HG03432 (cell line): ENCODE results near the gene LHX4.

Experiments
- ATAC-seq: cut with Tn5 transposase; IDR thresholded peaks from one replicate; pipeline ENCODE4 v1.9.1; 2021; ENCODE audit warnings: mild to moderate bottlenecking, moderate library complexity; ENCODE audit not compliant: unreplicated experiment

Gene LHX4

DNA sequence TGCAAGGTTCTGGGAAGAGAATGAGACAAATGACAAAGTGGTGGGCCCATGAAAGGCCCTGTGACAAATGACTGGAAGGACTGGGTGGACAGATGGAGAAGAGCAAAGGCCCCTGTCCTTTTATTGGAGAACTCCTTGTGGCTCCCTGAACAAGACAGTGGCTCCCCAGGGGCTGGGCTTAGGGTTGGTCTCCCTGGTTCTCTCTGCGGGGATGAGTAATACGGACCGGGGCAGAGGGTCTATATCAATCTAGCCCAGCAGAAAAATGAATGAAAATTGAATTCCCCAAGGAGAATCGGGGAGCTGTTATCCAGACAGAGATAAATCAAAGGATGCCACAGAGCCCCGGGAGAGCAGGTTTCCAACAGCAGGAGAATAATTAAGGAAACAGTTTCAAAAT is 5.2 kb upstream of the LHX4 start:
- no peak for ATAC-seq

DNA sequence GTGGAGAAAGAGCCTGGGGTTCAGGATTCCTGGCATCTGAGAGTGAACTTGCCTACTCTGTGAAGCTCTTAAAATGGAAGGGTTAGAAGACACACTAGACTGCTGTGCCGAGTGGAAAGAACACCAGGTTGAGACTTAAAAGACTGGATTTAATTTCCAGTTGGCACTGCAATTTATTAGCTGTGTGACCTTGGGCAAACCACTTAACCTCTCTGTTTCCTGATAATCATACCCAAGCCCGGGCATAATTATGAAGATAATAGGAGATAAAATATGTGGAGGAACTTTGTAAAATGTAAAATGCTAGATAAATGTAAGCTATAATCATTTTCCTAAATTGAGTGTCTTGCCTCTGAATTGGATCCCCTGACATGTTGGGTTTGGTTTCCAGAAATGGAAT is 4.7 kb upstream of the LHX4 start:
- ATAC-seq: no peak

DNA sequence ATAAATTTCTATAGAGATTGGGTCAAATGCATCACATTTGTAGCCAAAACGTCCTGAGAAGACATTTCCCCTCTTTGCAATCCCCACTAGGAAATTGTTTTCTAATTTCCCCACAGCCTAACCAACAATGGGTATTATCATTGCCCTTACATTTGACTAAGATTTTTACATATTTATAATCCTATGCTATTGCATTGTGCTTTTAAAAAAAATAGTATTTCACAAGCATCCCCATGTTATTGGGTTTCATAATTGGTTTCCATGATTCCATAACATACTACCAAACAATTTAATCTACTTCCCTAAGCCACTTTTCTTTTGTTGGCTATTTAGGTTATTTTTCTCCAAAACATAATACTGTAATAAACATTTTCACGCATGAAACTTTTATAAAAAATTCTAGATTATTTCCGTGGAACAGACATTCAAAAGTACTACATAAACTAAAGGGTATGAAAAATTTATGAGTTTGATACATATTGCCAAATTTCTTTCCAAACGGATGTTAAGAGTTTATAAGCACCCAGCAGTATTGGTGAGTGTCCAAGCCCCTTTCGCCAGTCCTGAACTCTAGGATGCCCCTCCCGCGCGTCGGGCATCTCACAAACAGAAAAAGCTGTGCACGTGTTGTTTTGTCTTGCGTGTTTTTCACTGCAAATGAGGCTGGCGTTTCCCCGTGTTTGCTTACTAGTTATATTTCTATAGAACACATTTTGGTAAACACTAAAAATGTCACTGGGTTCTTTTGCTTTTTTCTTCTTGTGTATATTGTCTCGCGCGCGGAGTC is 2.0 kb upstream of the LHX4 start:
- ATAC-seq: no peak

DNA sequence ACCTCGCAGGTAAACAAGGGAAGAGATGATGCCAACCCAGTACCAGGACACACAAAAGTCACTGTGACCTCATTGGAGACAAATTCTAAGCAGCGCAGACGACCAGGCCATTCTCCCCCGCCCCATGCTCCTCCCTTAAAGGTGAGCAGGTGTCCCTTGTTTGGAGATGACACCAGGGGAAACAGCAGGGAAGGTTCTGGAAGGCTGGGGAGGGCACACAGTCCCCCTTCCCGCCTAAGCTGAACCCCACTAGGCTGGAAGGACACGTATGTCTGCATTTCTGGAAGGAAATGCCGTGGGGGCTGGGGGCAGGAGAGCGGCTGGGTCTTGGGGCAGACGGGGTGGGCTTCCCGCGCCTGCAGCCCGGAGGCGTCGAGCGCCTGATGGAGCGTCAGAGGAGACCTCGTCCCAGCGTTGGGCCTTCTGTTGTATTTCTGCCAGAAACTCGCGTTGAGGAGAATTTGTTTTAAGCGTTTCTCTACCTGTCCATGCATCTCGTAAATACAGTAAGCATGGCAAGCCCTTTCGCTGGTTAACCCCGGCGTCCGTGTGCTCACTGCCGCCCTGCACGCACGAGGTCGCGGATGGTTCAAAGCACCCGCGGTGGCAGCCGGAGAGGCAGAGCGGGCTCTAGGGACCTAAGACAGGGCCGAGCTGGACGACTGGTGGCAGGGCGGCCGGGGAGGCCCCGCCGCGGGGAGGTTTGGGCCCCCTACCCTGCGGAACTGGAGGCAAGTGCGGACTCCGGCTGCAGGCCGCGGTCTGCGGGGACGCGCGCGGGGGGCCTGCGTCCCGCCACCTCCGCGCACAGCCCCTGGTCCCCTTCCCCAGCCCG is 1.2 kb upstream of the LHX4 start:
- peak; percentile 22 for ATAC-seq

DNA sequence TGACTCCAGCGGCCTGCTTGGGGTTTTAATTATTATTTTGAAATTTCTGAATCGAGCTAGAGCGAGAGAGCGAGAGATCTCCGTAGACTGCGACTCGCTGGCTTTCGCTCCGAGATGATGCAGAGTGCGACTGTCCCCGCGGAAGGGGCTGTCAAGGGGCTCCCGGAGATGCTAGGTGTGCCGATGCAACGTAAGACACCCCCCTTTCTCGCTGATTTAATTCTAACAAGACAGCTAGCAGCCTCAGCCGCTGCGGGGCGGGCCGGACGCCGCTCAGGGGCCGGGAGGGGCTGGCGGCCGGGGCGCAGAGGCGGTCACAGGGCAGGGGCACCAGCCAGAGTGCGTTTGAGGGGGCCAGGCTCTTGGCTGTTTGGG is 339 bp downstream of the LHX4 start:
- ATAC-seq: no peak

DNA sequence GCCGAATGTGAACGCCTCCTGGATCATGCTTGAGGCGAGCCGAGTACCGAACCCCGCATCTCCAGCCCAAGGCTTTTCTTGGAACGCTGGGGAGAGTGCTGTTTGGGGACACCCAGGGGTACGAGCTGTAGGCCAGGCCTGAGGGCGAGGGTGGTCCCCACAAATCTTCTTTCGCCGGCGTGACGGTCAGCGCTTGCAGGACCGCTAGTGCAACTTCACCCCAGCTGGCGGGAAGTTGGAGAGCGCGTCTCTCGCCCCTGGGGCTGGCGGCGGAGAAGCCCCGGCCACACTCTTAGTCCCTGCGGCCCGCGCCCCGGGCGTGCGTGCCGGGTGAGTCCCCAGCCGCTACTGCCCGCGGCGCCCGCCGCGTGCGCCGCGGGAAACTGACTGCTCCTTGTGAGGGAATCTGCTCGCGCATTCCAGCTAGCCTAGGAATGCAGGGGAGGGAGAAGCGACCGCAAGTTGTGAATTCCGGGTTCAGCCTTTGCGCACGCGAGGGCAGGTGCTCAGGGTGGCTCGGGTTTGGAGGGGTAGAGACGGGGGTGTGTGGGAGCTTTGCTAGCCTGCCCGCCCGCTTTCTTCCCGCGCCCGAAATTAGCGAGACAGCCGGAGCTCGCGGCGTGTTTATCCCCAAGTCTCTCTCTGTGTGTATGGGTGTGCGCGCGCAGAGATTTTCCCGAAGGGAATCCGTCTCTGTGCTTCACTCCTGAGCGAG is 884 bp downstream of the LHX4 start:
- ATAC-seq: no peak

DNA sequence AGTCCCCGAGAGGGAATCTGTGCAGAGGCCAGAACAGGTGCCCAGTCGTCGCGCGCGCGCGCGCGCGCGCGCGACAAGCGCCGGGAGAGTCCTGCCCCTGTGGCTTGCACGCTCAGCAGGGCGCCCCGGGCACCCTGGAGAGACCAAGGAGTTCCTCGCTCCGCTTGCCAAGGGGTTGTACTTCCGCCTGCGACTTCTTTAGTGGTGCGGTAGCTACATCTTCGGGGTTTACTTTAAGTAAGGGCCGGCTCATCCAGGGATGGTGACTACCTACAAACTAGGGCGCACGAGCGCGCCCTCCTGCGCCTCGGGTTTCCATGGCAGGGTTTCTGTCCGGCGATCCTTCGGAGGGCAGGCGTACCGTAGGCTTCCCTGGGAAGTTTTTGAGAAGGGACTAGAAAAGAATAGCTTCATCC is 1.4 kb downstream of the LHX4 start:
- no peak for ATAC-seq

DNA sequence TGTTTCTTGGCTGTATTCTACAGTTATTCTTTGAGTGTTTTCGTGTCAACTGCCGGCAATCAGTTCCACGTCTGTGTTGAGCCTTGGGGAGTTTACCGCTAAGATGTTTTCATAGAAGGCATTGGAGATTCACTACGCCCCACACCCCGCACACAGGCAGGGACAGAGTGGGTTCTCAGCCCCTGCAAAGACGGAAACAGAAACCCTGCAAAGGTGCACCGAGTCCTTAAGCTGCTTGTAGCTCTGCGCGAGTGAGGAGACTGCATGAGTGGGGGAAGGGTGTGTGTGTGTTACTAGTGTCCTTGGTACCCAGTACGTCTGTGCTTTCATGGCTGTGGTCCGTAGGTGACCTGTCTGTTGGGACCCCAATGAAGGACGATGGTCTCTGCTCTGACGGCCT is 1.9 kb downstream of the LHX4 start:
- no peak for ATAC-seq

DNA sequence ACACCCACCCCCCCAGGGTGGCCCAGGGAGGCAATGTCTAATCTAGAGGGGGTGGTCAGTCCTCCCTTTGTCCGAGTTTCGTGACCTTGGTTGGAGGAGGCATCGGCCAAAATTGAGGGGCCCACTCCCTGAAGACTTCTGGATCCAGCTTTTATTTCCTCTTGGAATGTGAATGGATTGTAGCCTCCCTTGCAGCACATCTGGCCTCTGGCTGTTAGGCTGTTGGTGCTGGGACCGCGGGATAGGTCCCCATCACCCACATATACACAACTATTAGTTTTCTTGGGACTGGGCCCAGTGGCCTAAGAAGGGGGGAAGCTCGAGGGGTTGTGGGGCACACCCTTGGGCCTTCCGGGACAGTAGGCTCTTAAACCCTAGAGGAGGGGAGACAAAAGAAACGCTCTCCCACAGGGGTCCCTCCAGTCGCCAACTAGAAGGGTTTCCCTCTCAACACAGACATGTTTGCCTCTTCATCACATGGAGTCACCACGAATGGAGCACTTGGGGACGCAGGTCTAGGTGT is 2.5 kb downstream of the LHX4 start:
- ATAC-seq: no peak

DNA sequence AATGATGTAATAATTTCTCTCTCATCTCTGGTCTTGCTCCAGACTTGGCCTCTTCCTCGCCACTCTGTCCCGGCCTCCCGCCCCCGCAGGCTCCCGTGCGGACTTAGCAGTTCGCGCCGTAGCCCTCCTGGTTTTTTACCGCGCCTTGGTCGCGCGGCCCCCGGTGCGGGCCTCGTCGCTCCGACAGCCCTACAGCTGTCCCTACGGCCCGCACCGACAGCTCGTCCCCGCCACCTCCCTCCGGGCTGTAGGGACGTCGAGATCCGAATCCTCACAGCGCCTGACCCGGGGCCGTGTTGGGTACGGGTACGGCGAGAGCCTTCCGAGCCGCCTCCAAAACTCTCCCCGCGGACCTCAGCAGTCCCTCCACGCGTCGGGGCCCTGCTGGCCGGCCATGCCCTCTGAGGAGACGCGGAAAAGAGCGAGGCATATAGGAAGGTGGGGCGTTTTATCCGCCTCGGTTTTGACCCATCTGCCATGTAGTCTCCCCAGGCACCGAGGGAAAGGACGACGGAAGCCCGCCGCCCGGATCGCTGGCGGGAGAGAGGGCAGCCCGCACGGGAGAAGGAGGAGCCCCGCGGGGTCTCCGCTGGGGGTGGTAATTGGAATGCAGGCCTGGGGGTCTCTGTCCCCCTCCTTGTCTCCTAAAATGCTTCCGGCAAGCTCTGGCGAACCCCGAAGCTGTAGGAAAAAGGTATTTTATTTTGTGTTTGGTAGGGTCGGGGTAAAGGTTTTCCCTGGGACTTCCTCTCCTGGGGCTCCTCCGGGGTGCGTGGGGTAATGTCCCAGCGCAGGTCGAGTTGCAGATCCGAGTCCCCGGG is 3.3 kb downstream of the LHX4 start:
- no peak for ATAC-seq

DNA sequence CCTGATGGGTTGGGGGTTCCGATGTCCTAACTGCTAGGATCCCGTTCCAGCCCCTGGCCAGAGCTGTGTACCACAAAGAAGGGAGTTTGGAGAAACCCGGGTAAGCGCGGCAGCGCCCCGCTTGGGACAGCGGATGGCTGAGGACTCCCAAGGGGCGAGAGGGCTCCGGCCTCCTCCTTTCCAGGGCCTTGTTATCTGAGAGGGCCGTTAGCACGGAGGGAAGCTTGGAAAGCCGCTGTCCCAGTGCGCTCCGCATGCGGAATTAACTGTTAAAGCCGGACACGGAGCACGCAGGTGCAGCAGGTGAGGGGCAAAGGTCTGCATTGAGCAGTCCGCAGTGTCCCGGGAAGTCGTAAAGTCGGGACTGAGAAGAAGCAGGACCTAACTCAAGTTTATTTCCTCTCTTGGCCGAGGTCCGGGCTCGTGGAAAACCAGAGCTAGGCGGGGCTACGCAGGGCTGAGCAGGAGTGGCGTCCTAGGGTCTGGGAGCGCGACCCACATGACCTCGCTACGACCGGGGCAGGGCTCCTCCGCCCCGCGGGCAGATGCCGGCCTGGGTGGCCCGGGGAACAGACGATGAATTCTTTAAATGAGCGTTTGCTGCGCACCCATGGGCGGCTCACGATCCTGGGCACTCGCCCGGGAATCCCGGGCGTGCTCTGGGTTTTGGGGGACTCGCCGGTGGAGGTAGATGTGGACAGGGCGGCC is 4.5 kb downstream of the LHX4 start:
- no peak for ATAC-seq

DNA sequence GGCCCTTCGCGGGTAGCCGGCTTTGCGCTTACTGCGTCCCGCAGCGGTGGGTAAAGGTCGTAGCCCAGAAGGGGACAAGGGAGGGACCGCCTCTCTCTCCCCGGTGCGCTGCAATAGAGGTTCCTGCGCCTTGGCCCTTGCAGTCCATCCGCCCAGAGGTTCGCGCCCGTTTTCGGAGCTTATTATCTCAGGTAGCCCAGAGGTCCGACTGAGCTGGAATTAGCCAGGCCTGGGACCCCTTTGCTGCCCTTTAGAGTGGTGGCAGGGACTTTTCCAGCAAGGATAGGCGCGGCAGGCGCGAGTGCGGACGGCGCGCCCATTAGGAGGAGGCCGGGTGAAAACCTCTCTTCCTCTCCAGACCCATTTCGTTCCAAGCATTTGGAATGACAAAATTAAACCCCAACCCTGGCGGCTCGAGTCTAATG is 5.0 kb downstream of the LHX4 start:
- ATAC-seq: no peak

DNA sequence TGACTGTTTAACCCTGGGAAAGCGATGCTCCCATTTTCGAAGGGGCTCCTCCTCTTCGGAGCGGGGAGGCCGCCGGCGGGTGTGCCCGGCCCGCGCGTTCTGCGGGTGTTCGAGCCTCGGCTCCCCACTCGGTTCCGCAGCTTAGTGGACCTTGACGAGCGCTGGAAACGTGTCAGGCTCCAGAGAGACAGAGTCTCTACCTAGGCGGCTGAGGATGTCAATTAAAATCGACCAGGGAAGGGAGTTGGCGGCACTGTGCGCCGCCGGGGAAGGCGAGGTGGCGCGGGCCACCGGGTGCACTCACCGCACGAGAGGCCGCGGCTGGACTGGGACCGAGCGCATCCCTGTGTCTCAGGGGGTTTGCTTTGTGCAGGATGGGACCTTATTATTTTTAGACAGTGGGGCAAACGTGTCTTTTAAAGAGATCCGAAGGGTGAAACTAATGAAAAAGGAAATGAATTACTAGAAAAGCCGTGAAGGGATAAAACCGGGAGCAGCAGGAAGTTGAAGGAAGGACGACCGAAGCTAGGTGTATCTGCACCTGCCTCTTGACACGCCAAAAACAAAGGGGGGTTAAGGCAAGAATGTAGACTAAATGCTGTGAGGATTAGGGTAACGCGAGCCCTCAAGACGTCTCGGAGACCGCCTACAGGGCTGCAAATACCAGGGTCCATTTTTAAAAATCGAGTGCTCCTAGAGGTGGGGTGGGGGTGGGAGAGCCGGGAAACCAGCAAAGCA is 5.6 kb downstream of the LHX4 start:
- no peak for ATAC-seq

DNA sequence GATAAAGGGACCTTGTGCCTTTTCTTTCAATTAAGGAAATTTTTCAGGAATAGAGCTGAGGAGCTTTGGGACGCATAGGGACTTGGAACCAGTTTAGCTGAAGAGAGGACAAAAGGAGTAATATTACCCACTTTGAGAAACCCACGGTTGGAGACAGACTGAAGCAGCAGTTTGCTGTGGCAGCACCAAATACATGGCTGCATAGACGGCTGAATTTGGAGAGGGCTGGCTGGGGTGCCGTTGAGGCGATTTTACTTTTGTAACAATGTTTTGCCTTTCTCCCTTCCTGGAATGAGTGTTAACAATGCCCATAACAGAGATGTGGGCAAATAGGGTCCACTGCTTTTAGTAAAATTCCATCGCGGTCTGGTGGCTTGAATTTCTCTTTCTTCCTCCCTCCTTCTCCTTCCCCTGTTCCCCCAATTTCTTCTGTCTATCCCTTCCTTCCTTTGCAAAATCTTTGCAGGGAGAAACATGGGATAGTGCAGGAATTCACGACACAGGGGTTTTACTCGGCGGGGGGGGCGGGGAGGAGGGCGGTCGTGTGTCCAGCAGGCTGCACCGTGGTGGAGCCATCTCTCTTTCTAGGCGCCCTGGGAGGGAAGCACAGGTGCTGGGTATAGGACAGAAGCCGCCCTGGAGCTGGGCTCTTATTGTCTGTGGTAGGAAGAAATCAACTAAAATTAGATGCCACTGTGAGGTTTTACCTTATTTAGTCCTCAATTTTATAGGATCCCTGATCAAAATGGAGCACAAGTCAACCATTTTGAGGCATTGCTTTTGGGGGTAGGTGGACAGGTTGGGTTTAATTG is 6.8 kb downstream of the LHX4 start:
- no peak for ATAC-seq

DNA sequence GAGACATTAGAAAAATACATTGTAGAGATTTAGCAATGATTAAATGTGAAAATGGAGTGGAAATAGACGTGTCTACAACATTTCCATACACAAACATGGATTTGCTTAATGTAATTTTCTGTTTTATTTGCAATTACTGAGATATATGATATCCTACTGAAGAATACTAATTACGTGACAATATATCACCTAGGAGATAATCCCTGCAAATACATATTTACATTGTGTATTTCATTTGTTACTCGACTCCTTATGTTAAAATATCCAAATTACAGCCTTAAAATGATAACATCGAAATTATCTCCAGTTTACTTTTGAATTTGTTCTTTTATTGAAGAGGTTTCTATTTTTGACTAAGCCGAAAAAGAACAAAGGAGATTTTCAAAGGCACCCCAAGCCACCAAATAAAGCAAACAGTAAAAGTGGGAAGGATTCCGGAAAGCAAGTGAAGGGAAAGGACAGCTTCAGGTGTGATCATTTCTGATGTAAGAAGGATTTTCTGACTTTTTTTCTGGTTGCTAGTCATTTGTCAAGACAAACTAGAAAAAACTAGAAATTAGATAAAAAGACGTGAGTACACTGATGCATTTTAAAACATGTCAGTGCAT is 7.9 kb downstream of the LHX4 start:
- ATAC-seq: no peak

DNA sequence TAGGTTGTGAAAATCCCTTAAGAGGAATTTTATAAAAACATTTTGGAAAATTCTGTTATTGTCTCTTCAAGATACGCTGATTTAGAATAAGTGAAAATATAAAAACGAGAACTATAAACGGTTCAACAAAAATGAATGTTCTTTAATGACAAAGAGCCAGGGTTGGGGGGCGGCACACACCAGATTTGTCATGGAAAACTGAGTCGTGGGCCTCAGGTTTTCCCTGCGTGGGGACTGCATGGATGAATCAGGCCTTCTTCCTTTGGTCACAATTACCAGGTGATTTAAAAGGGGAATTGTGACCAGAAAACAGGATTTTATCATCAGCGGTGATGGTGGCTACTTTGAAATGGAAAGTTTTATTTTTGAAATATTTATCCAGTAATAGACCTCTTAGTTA is 8.6 kb downstream of the LHX4 start:
- ATAC-seq: no peak

DNA sequence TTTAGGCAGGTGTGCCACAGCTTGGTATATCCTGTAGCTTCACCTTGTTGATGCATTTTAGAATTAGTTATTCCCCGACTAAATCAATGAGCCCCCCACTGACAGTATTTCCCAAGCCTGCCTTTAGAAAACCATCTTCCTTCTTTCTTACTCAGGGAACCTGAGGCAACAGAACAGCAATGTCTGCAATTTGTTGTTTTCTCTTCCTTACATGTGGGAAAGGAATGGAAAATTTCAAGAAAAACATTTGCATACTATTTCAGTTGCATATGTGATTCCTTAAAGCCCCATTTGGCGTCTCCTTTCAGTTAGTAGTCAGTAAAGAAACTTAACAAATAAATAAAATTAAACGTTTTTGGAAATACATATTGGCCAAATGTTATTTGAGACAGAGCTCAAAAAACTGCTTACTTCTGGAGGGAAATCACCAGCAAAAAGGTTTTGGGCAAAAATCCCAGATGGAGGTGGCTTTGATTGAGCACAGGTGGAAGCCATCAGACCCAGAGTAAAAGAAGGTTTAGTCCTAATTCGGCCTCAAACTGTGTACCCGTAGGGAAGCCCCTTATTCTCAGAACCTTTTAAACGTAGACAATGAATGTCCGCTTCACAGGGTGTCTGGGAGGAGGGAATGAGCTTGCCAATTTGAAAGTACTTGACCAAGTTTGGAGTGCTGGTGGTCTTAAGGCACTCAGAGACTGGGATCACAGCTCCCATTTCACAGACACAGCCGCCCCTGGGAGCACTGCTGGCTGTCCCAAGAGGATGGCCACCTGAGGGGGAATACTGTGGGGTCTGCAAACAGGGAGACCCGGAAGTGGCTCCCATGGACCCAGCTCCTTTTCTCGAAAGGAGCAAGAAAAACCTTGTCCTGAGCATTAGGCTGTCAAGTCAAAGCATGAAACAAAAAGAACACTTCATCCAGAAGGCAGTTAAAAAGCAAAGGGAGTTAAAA is 9.4 kb downstream of the LHX4 start:
- no peak for ATAC-seq
